ENCODE data around the gene GALNT17. TPM values are rescaled to one million over a fixed set of nuclear protein-coding genes. Genes with fewer than 3 reads are reported as not detected.
"Not testable (repeated sequence)": the region's sequence is repeated elsewhere in the genome, so short reads cannot be mapped to it uniquely, and the experiment has no call there.

The GALNT17 gene
- total RNA-seq, 2 donors from 2014 or later, result 46.7 to 58.1 TPM

- H3K27ac ChIP-seq, result no peak overlapping the region
- H3K4me1 ChIP-seq (replicated peaks), result no peaks in the 10 kb centered on the region
- H3K36me3 ChIP-seq, result no peaks in the 10 kb centered on the region
- intact Hi-C loops (cut with DNase I), result no loop called here
- no peak for DNase-seq (ENCODE audit: low spot score)
- WGBS, result 37% methylated on average over 3 of the region's 3 CpGs
- H3K4me3 ChIP-seq, result no peak overlapping the region
- TF ChIP-seq CTCF (IDR thresholded peaks at IDR 0.05) (no peak), POLR2A (IDR thresholded peaks at IDR 0.05) (no peak), POLR2AphosphoS5 (IDR thresholded peaks at IDR 0.05) (no peak)
- H3K9me3 ChIP-seq, result no peaks in the 10 kb centered on the region
- H3K27me3 ChIP-seq (replicated peaks; ENCODE audit: insufficient read depth), result no peaks in the 10 kb centered on the region
Observed at GRCh38 chr7:71208881-71209280, 76.9 kb downstream of the GALNT17 start.

- H3K27ac ChIP-seq; H3K36me3 ChIP-seq; DNase-seq (ENCODE audit: low spot score); H3K4me1 ChIP-seq (replicated peaks); H3K4me3 ChIP-seq; intact Hi-C loops (cut with DNase I); H3K9me3 ChIP-seq; H3K27me3 ChIP-seq (replicated peaks; ENCODE audit: insufficient read depth): not testable (repeated sequence)
- 97% methylated on average over 4 of the region's 4 CpGs for WGBS
Observed at GRCh38 chr7:71209484-71209883, 77.5 kb downstream of the GALNT17 start.

GRCh38 chr7:71210220-71210619 is 78.3 kb downstream of the GALNT17 start:
- no peak for DNase-seq (ENCODE audit: low spot score)
- H3K27ac ChIP-seq, result no peak overlapping the region
- intact Hi-C loops (cut with DNase I), result no loop called here
- H3K27me3 ChIP-seq (replicated peaks; ENCODE audit: insufficient read depth), result no peaks in the 10 kb centered on the region
- H3K9me3 ChIP-seq, result no peaks in the 10 kb centered on the region
- H3K4me3 ChIP-seq, result no peak overlapping the region
- no peaks in the 10 kb centered on the region for H3K4me1 ChIP-seq (replicated peaks)
- H3K36me3 ChIP-seq, result no peaks in the 10 kb centered on the region
- TF ChIP-seq POLR2AphosphoS5 (IDR thresholded peaks at IDR 0.05) (no peak), CTCF (IDR thresholded peaks at IDR 0.05) (no peak), POLR2A (IDR thresholded peaks at IDR 0.05) (no peak)
- WGBS, result 71% methylated on average over 5 of the region's 5 CpGs

GRCh38 chr7:71212433-71212832 is 80.5 kb downstream of the GALNT17 start:
- intact Hi-C loops (cut with DNase I); DNase-seq (ENCODE audit: low spot score); H3K27ac ChIP-seq; H3K9me3 ChIP-seq; H3K4me3 ChIP-seq; H3K27me3 ChIP-seq (replicated peaks; ENCODE audit: insufficient read depth); H3K4me1 ChIP-seq (replicated peaks); H3K36me3 ChIP-seq: not testable (repeated sequence)
- 93% methylated on average over 4 of the region's 4 CpGs for WGBS

- TF ChIP-seq CTCF (IDR thresholded peaks at IDR 0.05) (no peak), POLR2AphosphoS5 (IDR thresholded peaks at IDR 0.05) (no peak)
- no peak for DNase-seq (ENCODE audit: low spot score)
- intact Hi-C loops (cut with DNase I), result no loop called here
- H3K4me1 ChIP-seq (replicated peaks), result no peaks in the 10 kb centered on the region
- no peak overlapping the region for H3K27ac ChIP-seq
- peaks cover 3% of the 10 kb centered on the region for H3K9me3 ChIP-seq
- no peaks in the 10 kb centered on the region for H3K36me3 ChIP-seq
- no peak overlapping the region for H3K4me3 ChIP-seq
- 92% methylated on average over 4 of the region's 4 CpGs for WGBS
- H3K27me3 ChIP-seq (replicated peaks; ENCODE audit: insufficient read depth), result no peaks in the 10 kb centered on the region
Observed at GRCh38 chr7:71216211-71216610, 84.3 kb downstream of the GALNT17 start.

- peak overlapping the region; percentile 86 to 93 for H3K27ac ChIP-seq
- no peaks in the 10 kb centered on the region for H3K27me3 ChIP-seq (replicated peaks; ENCODE audit: insufficient read depth)
- no peaks in the 10 kb centered on the region for H3K4me1 ChIP-seq (replicated peaks)
- H3K4me3 ChIP-seq, result no peak overlapping the region
- peaks cover 3% of the 10 kb centered on the region for H3K9me3 ChIP-seq
- WGBS, result 37% methylated on average over 5 of the region's 5 CpGs
- TF ChIP-seq POLR2AphosphoS5 (IDR thresholded peaks at IDR 0.05), result peak; percentile 95
- TF ChIP-seq POLR2A (IDR thresholded peaks at IDR 0.05), result no peak
- TF ChIP-seq CTCF (IDR thresholded peaks at IDR 0.05), result peak in 1 of 4 experiments; percentile 46
- intact Hi-C loops (cut with DNase I), result loop anchor here (5.0 kb wide), 1 partner anchor 88 kb away; the partner anchor contains the start of gene GALNT17
- no peaks in the 10 kb centered on the region for H3K36me3 ChIP-seq
- peak; percentile 64 for DNase-seq (ENCODE audit: low spot score)
Observed at GRCh38 chr7:71220210-71220695, 88.3 kb downstream of the GALNT17 start.

All from prostate gland (tissue), 2 donors.